ENCODE measurements around the gene APBA2.
"Not testable (repeated sequence)": the region's sequence is repeated elsewhere in the genome, so short reads cannot be mapped to it uniquely, and the experiment has no call there.

Gene APBA2

GRCh38 chr15:29094711-29095110 is 208.9 kb downstream of the APBA2 start:
- no peak for DNase-seq

- no peak for DNase-seq
Observed at GRCh38 chr15:29095746-29096145, 210.0 kb downstream of the APBA2 start.

- no peak for DNase-seq
Observed at GRCh38 chr15:29097168-29097567, 211.4 kb downstream of the APBA2 start.

GRCh38 chr15:29097971-29098370 is 212.2 kb downstream of the APBA2 start:
- DNase-seq: no peak

GRCh38 chr15:29098652-29099051 is 212.9 kb downstream of the APBA2 start:
- no peak for DNase-seq

GRCh38 chr15:29099131-29099880 is 213.5 kb downstream of the APBA2 start:
- DNase-seq: no peak

- DNase-seq: no peak
Observed at GRCh38 chr15:29100486-29101000, 214.8 kb downstream of the APBA2 start.

GRCh38 chr15:29101491-29101890 is 215.7 kb downstream of the APBA2 start:
- no peak for DNase-seq

- not testable (repeated sequence) for DNase-seq
Observed at GRCh38 chr15:29102173-29102794, 216.5 kb downstream of the APBA2 start.

GRCh38 chr15:29102911-29103823 is 217.4 kb downstream of the APBA2 start:
- DNase-seq: no peak

GRCh38 chr15:29103824-29104565 is 218.2 kb downstream of the APBA2 start:
- DNase-seq: peak; percentile 31

GRCh38 chr15:29104566-29104880 is 218.7 kb downstream of the APBA2 start:
- DNase-seq: no peak

- DNase-seq: no peak
Observed at GRCh38 chr15:29105151-29105854, 219.5 kb downstream of the APBA2 start.

- DNase-seq: no peak
Observed at GRCh38 chr15:29106116-29106515, 220.3 kb downstream of the APBA2 start.

- no peak for DNase-seq
Observed at GRCh38 chr15:29106551-29107290, 220.9 kb downstream of the APBA2 start.

GRCh38 chr15:29107291-29107890 is 221.6 kb downstream of the APBA2 start:
- no peak for DNase-seq

GRCh38 chr15:29107971-29108645 is 222.3 kb downstream of the APBA2 start:
- no peak for DNase-seq

GRCh38 chr15:29109762-29110161 is 224.0 kb downstream of the APBA2 start:
- DNase-seq: no peak

GRCh38 chr15:29110176-29110575 is 224.4 kb downstream of the APBA2 start:
- no peak for DNase-seq

- DNase-seq: no peak
Observed at GRCh38 chr15:29110733-29111132, 225.0 kb downstream of the APBA2 start.
